WERI-Rb-1 (cell line): Measurements from ENCODE around the gene LST1.
"Not testable (repeated sequence)": the region's sequence is repeated elsewhere in the genome, so short reads cannot be mapped to it uniquely, and the experiment has no call there.

Experiments used
- DNase-seq: peaks from one replicate; pipeline ENCODE4 v3.0.0-alpha.2; 2020
- H3K27ac ChIP-seq: fragments of 250-450 bp; sonication (Bioruptor Pico); 2 replicates; pipeline ENCODE4 v1.5.1; 2020; ENCODE audit warnings: mild to moderate bottlenecking, moderate library complexity
- H3K27me3 ChIP-seq: fragments of 250-450 bp; sonication (Bioruptor Pico); 2 replicates; pipeline ENCODE4 v1.5.1; 2021; ENCODE audit warnings: mild to moderate bottlenecking, low read depth, moderate library complexity; ENCODE audit not compliant: insufficient read depth, severe bottlenecking
- H3K36me3 ChIP-seq: fragments of 250-450 bp; sonication (Bioruptor Pico); 2 replicates; pipeline ENCODE4 v1.5.1; 2020; ENCODE audit warnings: mild to moderate bottlenecking, moderate library complexity
- H3K4me3 ChIP-seq: 2 replicates; pipeline ENCODE4 v1.5.1; 2011; ENCODE audit warnings: low read depth, mild to moderate bottlenecking, control low read depth, low read length
- H3K9me3 ChIP-seq: fragments of 250-450 bp; sonication (Bioruptor Pico); 2 replicates; pipeline ENCODE4 v1.5.1; 2021; ENCODE audit warnings: mild to moderate bottlenecking, moderate library complexity; ENCODE audit not compliant: severe bottlenecking
- CTCF ChIP-seq: IDR thresholded peaks from 2 replicates; pipeline ENCODE4 v1.5.1; 2011; ENCODE audit warnings: low read depth, mild to moderate bottlenecking, control low read depth, inconsistent platforms, low read length

Gene LST1

GRCh38 chr6:31547727-31548543 lies 38.1 kb upstream of the LST1 start:
- no peaks in the 10 kb centered on the region for H3K9me3 ChIP-seq
- TF ChIP-seq CTCF = no peak
- H3K27me3 ChIP-seq = no peaks in the 10 kb centered on the region
- H3K27ac ChIP-seq = peak overlapping the region; percentile 82
- H3K4me3 ChIP-seq = peak overlapping the region; percentile 65
- peaks cover 49% of the 10 kb centered on the region for H3K36me3 ChIP-seq
- no peak for DNase-seq

GRCh38 chr6:31548544-31548873 lies 37.6 kb upstream of the LST1 start:
- no peak overlapping the region for H3K4me3 ChIP-seq
- H3K27ac ChIP-seq = no peak overlapping the region
- no peak for TF ChIP-seq CTCF
- H3K36me3 ChIP-seq = peaks cover 51% of the 10 kb centered on the region
- no peaks in the 10 kb centered on the region for H3K27me3 ChIP-seq
- no peak for DNase-seq
- H3K9me3 ChIP-seq = no peaks in the 10 kb centered on the region

GRCh38 chr6:31551371-31551770 lies 34.7 kb upstream of the LST1 start:
- not testable (repeated sequence) for H3K4me3 ChIP-seq, H3K9me3 ChIP-seq, H3K27ac ChIP-seq, H3K27me3 ChIP-seq
- TF ChIP-seq CTCF = peak; percentile 84
- peaks cover 67% of the 10 kb centered on the region for H3K36me3 ChIP-seq
- DNase-seq = peak; percentile 77

DNA sequence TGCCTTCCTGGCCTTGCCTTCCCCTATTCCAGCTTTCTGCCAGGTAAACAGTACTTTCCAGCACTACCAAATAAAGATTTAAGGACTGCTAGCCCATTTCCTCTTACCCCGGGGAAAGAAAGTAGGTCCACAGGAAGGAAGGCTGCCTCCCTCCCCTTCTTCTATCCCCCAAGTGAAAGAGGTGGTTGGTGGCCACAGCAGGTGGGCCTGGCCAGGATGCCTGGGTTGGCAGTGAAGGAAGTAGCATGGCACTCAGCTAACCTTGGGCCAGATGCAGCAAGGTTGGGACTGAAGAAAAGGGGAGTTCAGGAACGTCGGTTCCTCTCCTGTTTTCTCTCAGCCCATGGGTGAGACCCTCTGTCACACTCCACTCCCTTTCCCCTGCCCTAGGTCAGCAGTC lies 29.8 kb upstream of the LST1 start:
- no peak for DNase-seq
- H3K36me3 ChIP-seq = peaks cover 81% of the 10 kb centered on the region
- H3K27me3 ChIP-seq = no peaks in the 10 kb centered on the region
- no peak overlapping the region for H3K27ac ChIP-seq
- TF ChIP-seq CTCF = no peak
- no peaks in the 10 kb centered on the region for H3K9me3 ChIP-seq
- no peak overlapping the region for H3K4me3 ChIP-seq

DNA sequence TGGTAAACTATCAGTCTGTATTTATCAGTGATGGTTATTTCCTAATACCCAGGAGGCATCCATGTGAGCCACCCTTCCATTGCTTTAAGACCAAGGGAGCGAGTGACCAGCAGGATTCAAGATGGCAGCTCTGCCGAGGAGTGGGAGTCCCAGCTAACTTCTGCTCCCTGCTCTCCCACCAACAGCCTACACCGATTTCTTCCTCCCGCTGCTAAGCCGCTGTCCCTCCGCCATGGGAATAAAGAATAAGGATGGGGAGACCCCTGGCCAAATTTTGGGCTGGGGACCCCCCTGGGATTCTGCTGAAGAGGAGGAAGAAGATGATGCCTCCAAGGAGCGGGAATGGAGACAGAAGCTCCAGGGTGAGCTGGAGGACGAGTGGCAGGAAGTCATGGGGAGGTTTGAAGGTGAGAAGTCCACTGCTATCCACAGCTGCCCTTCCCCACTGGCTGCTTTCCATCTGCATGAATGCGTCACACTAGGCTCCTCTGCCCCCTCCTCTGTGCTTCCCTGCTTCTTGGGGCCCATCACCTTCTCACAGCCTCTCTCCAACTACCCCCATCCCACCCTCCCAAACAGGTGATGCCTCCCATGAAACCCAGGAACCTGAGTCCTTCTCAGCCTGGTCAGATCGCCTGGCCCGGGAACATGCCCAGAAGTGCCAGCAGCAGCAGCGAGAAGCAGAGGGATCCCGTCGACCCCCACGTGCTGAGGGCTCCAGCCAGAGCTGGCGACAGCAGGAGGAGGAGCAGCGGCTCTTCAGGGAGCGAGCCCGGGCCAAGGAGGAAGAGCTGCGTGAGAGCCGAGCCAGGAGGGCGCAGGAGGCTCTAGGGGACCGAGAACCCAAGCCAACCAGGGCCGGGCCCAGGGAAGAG lies 28.4 kb upstream of the LST1 start:
- no peaks in the 10 kb centered on the region for H3K27me3 ChIP-seq
- H3K27ac ChIP-seq = no peak overlapping the region
- H3K36me3 ChIP-seq = peaks cover 70% of the 10 kb centered on the region
- no peaks in the 10 kb centered on the region for H3K9me3 ChIP-seq
- DNase-seq = no peak
- no peak overlapping the region for H3K4me3 ChIP-seq
- no peak for TF ChIP-seq CTCF
